ENCODE measurements around the gene ACTN4. TPM values are rescaled to one million over a fixed set of nuclear protein-coding genes. Genes with fewer than 3 reads are reported as not detected.

Gene ACTN4
- total and polyA plus RNA-seq, 9 donors: 139 to 458 (median 299) TPM

- no peaks in the 10 kb centered on the region for H3K36me3 ChIP-seq
- no peak for DNase-seq
- TF ChIP-seq POLR2A (IDR thresholded peaks at IDR 0.05) (no peak), EP300 (IDR thresholded peaks at IDR 0.05) (no peak)
- TF ChIP-seq, protein P1, sequence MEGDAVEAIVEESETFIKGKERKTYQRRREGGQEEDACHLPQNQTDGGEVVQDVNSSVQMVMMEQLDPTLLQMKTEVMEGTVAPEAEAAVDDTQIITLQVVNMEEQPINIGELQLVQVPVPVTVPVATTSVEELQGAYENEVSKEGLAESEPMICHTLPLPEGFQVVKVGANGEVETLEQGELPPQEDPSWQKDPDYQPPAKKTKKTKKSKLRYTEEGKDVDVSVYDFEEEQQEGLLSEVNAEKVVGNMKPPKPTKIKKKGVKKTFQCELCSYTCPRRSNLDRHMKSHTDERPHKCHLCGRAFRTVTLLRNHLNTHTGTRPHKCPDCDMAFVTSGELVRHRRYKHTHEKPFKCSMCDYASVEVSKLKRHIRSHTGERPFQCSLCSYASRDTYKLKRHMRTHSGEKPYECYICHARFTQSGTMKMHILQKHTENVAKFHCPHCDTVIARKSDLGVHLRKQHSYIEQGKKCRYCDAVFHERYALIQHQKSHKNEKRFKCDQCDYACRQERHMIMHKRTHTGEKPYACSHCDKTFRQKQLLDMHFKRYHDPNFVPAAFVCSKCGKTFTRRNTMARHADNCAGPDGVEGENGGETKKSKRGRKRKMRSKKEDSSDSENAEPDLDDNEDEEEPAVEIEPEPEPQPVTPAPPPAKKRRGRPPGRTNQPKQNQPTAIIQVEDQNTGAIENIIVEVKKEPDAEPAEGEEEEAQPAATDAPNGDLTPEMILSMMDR (IDR thresholded peaks at IDR 0.05): no peak
- intact Hi-C loops (cut with DNase I): no loop called here
- peaks cover 38% of the 10 kb centered on the region for H3K4me1 ChIP-seq (ENCODE audit: insufficient read depth)
- H3K27me3 ChIP-seq: no peaks in the 10 kb centered on the region
- H3K4me3 ChIP-seq: no peak overlapping the region
- H3K27ac ChIP-seq: no peak overlapping the region
- H3K9me3 ChIP-seq: no peaks in the 10 kb centered on the region
- WGBS, 3 donors: 85 to 90% (median 87%) methylated on average over 6 of the region's 6 CpGs
Measured at GRCh38 chr19:38697197-38697596, 49.7 kb downstream of the ACTN4 start.

- TF ChIP-seq EP300 (IDR thresholded peaks at IDR 0.05): no peak
- TF ChIP-seq, protein P1 (IDR thresholded peaks at IDR 0.05): no peak
- TF ChIP-seq POLR2A (IDR thresholded peaks at IDR 0.05): no peak
- intact Hi-C loops (cut with DNase I): no loop called here
- Histone ChIP-seq H3K4me3 (no peak overlapping the region), H3K9me3 (no peaks in the 10 kb centered on the region), H3K4me1 (ENCODE audit: insufficient read depth) (peaks cover 34% of the 10 kb centered on the region), H3K27me3 (no peaks in the 10 kb centered on the region), H3K36me3 (no peaks in the 10 kb centered on the region), H3K27ac (no peak overlapping the region)
- DNase-seq: no peak
- WGBS, 3 donors: 81 to 88% (median 85%) methylated on average over 9 to 11 of the region's 11 CpGs
Measured at GRCh38 chr19:38697641-38698071, 50.2 kb downstream of the ACTN4 start.

- no peaks in the 10 kb centered on the region for H3K9me3 ChIP-seq
- no peak overlapping the region for H3K27ac ChIP-seq
- H3K4me1 ChIP-seq (ENCODE audit: insufficient read depth): peaks cover 29% of the 10 kb centered on the region
- no peaks in the 10 kb centered on the region for H3K27me3 ChIP-seq
- H3K4me3 ChIP-seq: no peak overlapping the region
- intact Hi-C loops (cut with DNase I): no loop called here
- 77 to 82% (median 82%) methylated on average over 22 of the region's 22 CpGs for WGBS, 3 donors
- no peak for DNase-seq
- H3K36me3 ChIP-seq: no peaks in the 10 kb centered on the region
- TF ChIP-seq EP300 (IDR thresholded peaks at IDR 0.05) (no peak), POLR2A (IDR thresholded peaks at IDR 0.05) (no peak)
- TF ChIP-seq, protein P1 (IDR thresholded peaks at IDR 0.05): no peak
Measured at GRCh38 chr19:38698225-38699026, 51.0 kb downstream of the ACTN4 start.

GRCh38 chr19:38699027-38699346, 51.5 kb downstream of the ACTN4 start:
- H3K36me3 ChIP-seq: no peaks in the 10 kb centered on the region
- TF ChIP-seq EP300 (IDR thresholded peaks at IDR 0.05) (no peak), POLR2A (IDR thresholded peaks at IDR 0.05) (no peak)
- TF ChIP-seq, protein P1 (IDR thresholded peaks at IDR 0.05): no peak
- DNase-seq: no peak
- H3K4me3 ChIP-seq: no peak overlapping the region
- intact Hi-C loops (cut with DNase I): no loop called here
- 82 to 94% (median 90%) methylated on average over 7 of the region's 7 CpGs for WGBS, 3 donors
- no peaks in the 10 kb centered on the region for H3K9me3 ChIP-seq
- H3K27ac ChIP-seq: no peak overlapping the region
- no peaks in the 10 kb centered on the region for H3K27me3 ChIP-seq
- H3K4me1 ChIP-seq (ENCODE audit: insufficient read depth): peaks cover 25% of the 10 kb centered on the region

All from ovary (tissue), 9 donors.